Psoas muscle (tissue), 8 donors: ENCODE data around the gene KDM5B. TPM values are rescaled to one million over a fixed set of nuclear protein-coding genes. Genes with fewer than 3 reads are reported as not detected.

Experiments
- ATAC-seq, 4 donors: fragments of 200-7000 bp; cut with Tn5 transposase; one replicate each; pipeline ENCODE4 v1.9.1; 2020; ENCODE audit warnings: moderate library complexity in 3 of 4, mild to moderate bottlenecking in 2 of 4
- DNase-seq, 2 donors: peaks; one replicate each; pipeline ENCODE4 v3.0.0-alpha.2; 2020
- H3K27ac ChIP-seq: fragments of 200-600 bp; one replicate; pipeline ENCODE4 v1.8.0; 2022
- H3K27me3 ChIP-seq, 3 donors: fragments of 200-600 bp in 1 of 3; one replicate each; pipeline versions ENCODE4 v1.6.1 to v1.8.0; 2013 to 2022; ENCODE audit warnings: low read length in 2 of 3, mild to moderate bottlenecking in 2 of 3, moderate library complexity in 1 of 3; ENCODE audit not compliant: insufficient read depth in 3 of 3
- H3K36me3 ChIP-seq, 2 donors: fragments of 200-600 bp in 1 of 2; one replicate each; pipeline versions ENCODE4 v1.6.1 to v1.8.0; 2013 to 2022; ENCODE audit warnings: low read depth in 1 of 2, mild to moderate bottlenecking in 1 of 2, moderate library complexity in 1 of 2; ENCODE audit not compliant: insufficient read depth in 1 of 2
- H3K4me1 ChIP-seq: fragments of 200-600 bp; one replicate; pipeline ENCODE4 v1.8.0; 2022
- H3K4me3 ChIP-seq: fragments of 200-600 bp; one replicate; pipeline ENCODE4 v1.8.0; 2022; ENCODE audit warnings: mild to moderate bottlenecking
- H3K9me3 ChIP-seq: fragments of 200-600 bp; one replicate; pipeline ENCODE4 v1.8.0; 2022
- WGBS, 3 donors: extraction: QIAGEN DNeasy Blood & Tissue Kit; methylation state at CpG; one replicate each; pipeline versions ENCODE4 v1.1.6 to v1.1.7; 2013; 5-methylcytosine and 5-hydroxymethylcytosine counted together
- intact Hi-C, 2 donors: fragments of 100-400 bp; cut with DNase I; formaldehyde crosslinking; loops; one replicate each; pipeline versions ENCODE4 v1.11.0 to v1.14.2; 2022
- polyA plus RNA-seq, 3 donors: library from polyadenylated mRNA; stranded (reverse); fragments of 200-250 nt; gene quantifications; one replicate each; pipeline ENCODE4 v1.2.3, GENCODE V29; 2013
- total RNA-seq, 4 donors: library from RNA; stranded (reverse); fragmentation: NEBNext Ultra II Directional in 2 of 4; extraction: Animal tissue kit (Norgen Biotek cat#: 25700) in 2 of 4; gene quantifications; one replicate each; pipeline versions ENCODE4 v1.2.1 to v1.2.4, GENCODE V29; 2021 to 2023
- TF ChIP-seq, protein P1 (sequence below): fragments of 200-600 bp; IDR thresholded peaks from one replicate; pipeline ENCODE4 v1.8.0; 2022; ENCODE audit warnings: antibody characterized with exemption
- donor health status: healthy with polysubstance abuse.
- donor health status: DM: no; HTN: no; CAD: no; lungs with moderate emphysema.
- donor health status: Bipolar disorder and iron deficiency.
- donor health status: healthy.
- donor health status: DM: yes; HTN: yes; CAD: no.
- donor health status: DM: no; HTN: no; CAD: no.
- donor health status: DM: no; HTN: no; CAD: no.
- donor health status: DM: yes; HTN: yes; CAD: no.

KDM5B gene
- total and polyA plus RNA-seq, 7 donors: 2.4 to 13.9 (median 10.7) TPM

GRCh38 chr1:202681736-202682420, 126.3 kb downstream of the KDM5B start:
- peaks cover 3% of the 10 kb centered on the region for H3K9me3 ChIP-seq
- no peaks in the 10 kb centered on the region for H3K36me3 ChIP-seq
- intact Hi-C loops: no loop called here
- no peaks in the 10 kb centered on the region for H3K4me1 ChIP-seq
- DNase-seq (no peak), ATAC-seq (no peak)
- no peak overlapping the region for H3K27ac ChIP-seq
- H3K4me3 ChIP-seq: no peak overlapping the region
- TF ChIP-seq, protein P1, sequence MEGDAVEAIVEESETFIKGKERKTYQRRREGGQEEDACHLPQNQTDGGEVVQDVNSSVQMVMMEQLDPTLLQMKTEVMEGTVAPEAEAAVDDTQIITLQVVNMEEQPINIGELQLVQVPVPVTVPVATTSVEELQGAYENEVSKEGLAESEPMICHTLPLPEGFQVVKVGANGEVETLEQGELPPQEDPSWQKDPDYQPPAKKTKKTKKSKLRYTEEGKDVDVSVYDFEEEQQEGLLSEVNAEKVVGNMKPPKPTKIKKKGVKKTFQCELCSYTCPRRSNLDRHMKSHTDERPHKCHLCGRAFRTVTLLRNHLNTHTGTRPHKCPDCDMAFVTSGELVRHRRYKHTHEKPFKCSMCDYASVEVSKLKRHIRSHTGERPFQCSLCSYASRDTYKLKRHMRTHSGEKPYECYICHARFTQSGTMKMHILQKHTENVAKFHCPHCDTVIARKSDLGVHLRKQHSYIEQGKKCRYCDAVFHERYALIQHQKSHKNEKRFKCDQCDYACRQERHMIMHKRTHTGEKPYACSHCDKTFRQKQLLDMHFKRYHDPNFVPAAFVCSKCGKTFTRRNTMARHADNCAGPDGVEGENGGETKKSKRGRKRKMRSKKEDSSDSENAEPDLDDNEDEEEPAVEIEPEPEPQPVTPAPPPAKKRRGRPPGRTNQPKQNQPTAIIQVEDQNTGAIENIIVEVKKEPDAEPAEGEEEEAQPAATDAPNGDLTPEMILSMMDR: no peak
- H3K27me3 ChIP-seq: peaks cover 0 to 57% (median 0%) of the 10 kb centered on the region in 3 donors
- 49 to 55% (median 51%) methylated on average over 11 of the region's 11 CpGs for WGBS, 3 donors

GRCh38 chr1:202680586-202681352, 127.5 kb downstream of the KDM5B start:
- H3K36me3 ChIP-seq: no peaks in the 10 kb centered on the region
- WGBS, 3 donors: 64 to 81% (median 65%) methylated on average over 2 of the region's 2 CpGs
- H3K27me3 ChIP-seq: peaks cover 0 to 51% (median 0%) of the 10 kb centered on the region in 3 donors
- H3K4me1 ChIP-seq: no peaks in the 10 kb centered on the region
- H3K4me3 ChIP-seq: no peak overlapping the region
- TF ChIP-seq, protein P1: no peak
- no peak overlapping the region for H3K27ac ChIP-seq
- intact Hi-C loops: no loop called here
- DNase-seq (no peak), ATAC-seq (no peak)
- peaks cover 3% of the 10 kb centered on the region for H3K9me3 ChIP-seq

GRCh38 chr1:202679406-202680177, 128.6 kb downstream of the KDM5B start:
- 47 to 55% (median 51%) methylated on average over 4 of the region's 4 CpGs for WGBS, 3 donors
- Histone ChIP-seq H3K4me1 (no peaks in the 10 kb centered on the region), H3K9me3 (peaks cover 3% of the 10 kb centered on the region), H3K36me3 (no peaks in the 10 kb centered on the region), H3K27me3 (peaks cover 0 to 41% (median 0%) of the 10 kb centered on the region in 3 donors), H3K4me3 (no peak overlapping the region), H3K27ac (no peak overlapping the region)
- ATAC-seq (no peak), DNase-seq (no peak)
- TF ChIP-seq, protein P1: no peak
- intact Hi-C loops: no loop called here

GRCh38 chr1:202677433-202677832, 130.8 kb downstream of the KDM5B start:
- Histone ChIP-seq H3K4me3 (no peak overlapping the region), H3K36me3 (no peaks in the 10 kb centered on the region), H3K4me1 (no peaks in the 10 kb centered on the region), H3K27me3 (peaks cover 0 to 26% (median 0%) of the 10 kb centered on the region in 3 donors), H3K27ac (no peak overlapping the region), H3K9me3 (peaks cover 3% of the 10 kb centered on the region)
- DNase-seq (no peak), ATAC-seq (no peak)
- 84 to 90% (median 87%) methylated on average over 2 of the region's 2 CpGs for WGBS, 3 donors
- TF ChIP-seq, protein P1: no peak
- intact Hi-C loops: no loop called here

Other genes starting within 250 kb of the KDM5B start
- under 1 TPM in 1 of 4 donors, not detected in 3; 0.02 TPM for gene SYT2, start 98.0 kb downstream of the KDM5B start, total RNA-seq
- gene SYT2, start 98.0 kb downstream of the KDM5B start, polyA plus RNA-seq: under 1 TPM in 1 of 3 donors, not detected in 2; 0.01 TPM
- gene PCAT6, start 2.5 kb upstream of the KDM5B start, total RNA-seq: 1 to 10 TPM in 1 of 4 donors, under 1 TPM in 3; 0.44 to 4.1 (median 0.66) TPM
- under 1 TPM; 0.14 to 0.57 (median 0.28) TPM for gene PCAT6, start 2.5 kb upstream of the KDM5B start, polyA plus RNA-seq
- gene RABIF, start 80.7 kb upstream of the KDM5B start, total RNA-seq: 1 to 10 TPM; 3.6 to 7.0 (median 5.8) TPM
- gene RABIF, start 80.7 kb upstream of the KDM5B start, polyA plus RNA-seq: 10 to 100 TPM in 1 of 3 donors, 1 to 10 TPM in 2; 7.0 to 12.1 (median 8.5) TPM
- 10 to 100 TPM; 14.3 to 19.8 (median 16.1) TPM for gene KLHL12, start 118.8 kb upstream of the KDM5B start, total RNA-seq
- 10 to 100 TPM in 2 of 3 donors, 1 to 10 TPM in 1; 7.4 to 27.4 (median 16.5) TPM for gene KLHL12, start 118.8 kb upstream of the KDM5B start, polyA plus RNA-seq
- 10 to 100 TPM; 64.4 to 91.0 (median 72.1) TPM for gene ADIPOR1, start 149.9 kb upstream of the KDM5B start, total RNA-seq
- 100 to 1,000 TPM in 1 of 3 donors, 10 to 100 TPM in 2; 75.3 to 127 (median 95.8) TPM for gene ADIPOR1, start 149.9 kb upstream of the KDM5B start, polyA plus RNA-seq
- gene CYB5R1, start 158.8 kb upstream of the KDM5B start, total RNA-seq: 100 to 1,000 TPM; 395 to 772 (median 630) TPM
- 100 to 1,000 TPM; 255 to 500 (median 354) TPM for gene CYB5R1, start 158.8 kb upstream of the KDM5B start, polyA plus RNA-seq
- gene TMEM183A, start 199.0 kb upstream of the KDM5B start, total RNA-seq: 10 to 100 TPM; 17.1 to 25.6 (median 19.2) TPM
- gene TMEM183A, start 199.0 kb upstream of the KDM5B start, polyA plus RNA-seq: 10 to 100 TPM; 19.0 to 33.9 (median 29.9) TPM
- 10 to 100 TPM; 29.1 to 99.8 (median 51.5) TPM for gene PPFIA4, start 218.1 kb upstream of the KDM5B start, total RNA-seq
- gene PPFIA4, start 218.1 kb upstream of the KDM5B start, polyA plus RNA-seq: 10 to 100 TPM in 2 of 3 donors, 1 to 10 TPM in 1; 8.3 to 28.3 (median 14.1) TPM